DOHH2 (cell line): ENCODE data around the gene ADGRE1.

Experiments used
- EZH2phosphoT487 ChIP-seq: fragments of 200-600 bp; sonication (generic); IDR thresholded peaks from 2 replicates; pipeline ENCODE4 v1.6.1; 2017; ENCODE audit warnings: borderline replicate concordance, mild to moderate bottlenecking, antibody characterized with exemption, low read length, moderate library complexity, mixed read lengths
- TF ChIP-seq, protein P1 (sequence below): fragments of 200-600 bp; sonication (generic); IDR thresholded peaks from one replicate; pipeline ENCODE4 v1.5.1; 2014; ENCODE audit warnings: antibody characterized with exemption, mild to moderate bottlenecking, low read depth, low read length; ENCODE audit not compliant: poor library complexity, severe bottlenecking

DNA sequence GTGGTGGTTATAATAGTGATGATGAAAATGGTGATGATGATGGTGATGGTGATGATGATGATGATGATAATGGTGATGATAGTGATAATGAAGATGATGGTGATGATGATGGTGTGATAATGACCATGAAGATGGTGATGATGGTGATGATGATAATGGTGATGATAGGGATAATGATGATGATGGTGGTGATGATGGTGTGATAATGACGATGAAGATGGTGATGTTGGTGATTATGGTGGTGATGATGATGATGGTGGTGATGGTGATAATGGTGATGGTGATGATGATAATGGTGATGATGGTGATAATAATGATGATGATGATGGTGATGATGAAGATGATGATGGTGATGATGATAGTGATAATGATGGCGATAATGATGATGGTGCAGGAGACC, 1.6 kb downstream of the ADGRE1 start:
- TF ChIP-seq, protein P1, sequence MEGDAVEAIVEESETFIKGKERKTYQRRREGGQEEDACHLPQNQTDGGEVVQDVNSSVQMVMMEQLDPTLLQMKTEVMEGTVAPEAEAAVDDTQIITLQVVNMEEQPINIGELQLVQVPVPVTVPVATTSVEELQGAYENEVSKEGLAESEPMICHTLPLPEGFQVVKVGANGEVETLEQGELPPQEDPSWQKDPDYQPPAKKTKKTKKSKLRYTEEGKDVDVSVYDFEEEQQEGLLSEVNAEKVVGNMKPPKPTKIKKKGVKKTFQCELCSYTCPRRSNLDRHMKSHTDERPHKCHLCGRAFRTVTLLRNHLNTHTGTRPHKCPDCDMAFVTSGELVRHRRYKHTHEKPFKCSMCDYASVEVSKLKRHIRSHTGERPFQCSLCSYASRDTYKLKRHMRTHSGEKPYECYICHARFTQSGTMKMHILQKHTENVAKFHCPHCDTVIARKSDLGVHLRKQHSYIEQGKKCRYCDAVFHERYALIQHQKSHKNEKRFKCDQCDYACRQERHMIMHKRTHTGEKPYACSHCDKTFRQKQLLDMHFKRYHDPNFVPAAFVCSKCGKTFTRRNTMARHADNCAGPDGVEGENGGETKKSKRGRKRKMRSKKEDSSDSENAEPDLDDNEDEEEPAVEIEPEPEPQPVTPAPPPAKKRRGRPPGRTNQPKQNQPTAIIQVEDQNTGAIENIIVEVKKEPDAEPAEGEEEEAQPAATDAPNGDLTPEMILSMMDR = no peak
- no peak for TF ChIP-seq EZH2phosphoT487
